Stomach smooth muscle (tissue), 2 donors: ENCODE data around the gene TMBIM4.

Experiments
- H3K27ac ChIP-seq: one replicate; pipeline ENCODE4 v1.7.0; 2013; ENCODE audit warnings: mild to moderate bottlenecking, low read length, inconsistent platforms
- H3K27me3 ChIP-seq, 2 donors: one replicate each; pipeline ENCODE4 v1.7.0; 2013; ENCODE audit warnings: low read length in 2 of 2; ENCODE audit not compliant: insufficient read depth in 2 of 2, control insufficient read depth in 1 of 2
- H3K36me3 ChIP-seq, 2 donors: one replicate each; pipeline ENCODE4 v1.7.0; 2013; ENCODE audit warnings: low read length in 2 of 2; ENCODE audit not compliant: control insufficient read depth in 2 of 2, insufficient read depth in 2 of 2
- H3K4me1 ChIP-seq: one replicate; pipeline ENCODE4 v1.7.0; 2013; ENCODE audit warnings: low read length; ENCODE audit not compliant: control insufficient read depth, insufficient read depth
- H3K4me3 ChIP-seq, 2 donors: one replicate each; pipeline ENCODE4 v1.7.0; 2013; ENCODE audit warnings: low read length in 2 of 2
- H3K9ac ChIP-seq, 2 donors: one replicate each; pipeline ENCODE4 v1.7.0; 2013; ENCODE audit warnings: low read length in 2 of 2, mild to moderate bottlenecking in 1 of 2
- H3K9me3 ChIP-seq, 2 donors: one replicate each; pipeline ENCODE4 v1.7.0; 2013; ENCODE audit warnings: low read length in 2 of 2; ENCODE audit not compliant: control insufficient read depth in 2 of 2
- donor health status: healthy.
- donor health status: Pancreatic carcinoma.

TMBIM4 gene

GRCh38 chr12:66141299-66141698, 28.5 kb downstream of the TMBIM4 start:
- H3K36me3 ChIP-seq = peaks cover 13 to 35% of the 10 kb centered on the region in 2 donors
- no peak overlapping the region for H3K9ac ChIP-seq
- H3K4me1 ChIP-seq = no peaks in the 10 kb centered on the region
- no peak overlapping the region for H3K27ac ChIP-seq
- H3K9me3 ChIP-seq = peaks cover 0 to 11% of the 10 kb centered on the region in 2 donors
- H3K27me3 ChIP-seq = no peaks in the 10 kb centered on the region
- no peak overlapping the region for H3K4me3 ChIP-seq

DNA sequence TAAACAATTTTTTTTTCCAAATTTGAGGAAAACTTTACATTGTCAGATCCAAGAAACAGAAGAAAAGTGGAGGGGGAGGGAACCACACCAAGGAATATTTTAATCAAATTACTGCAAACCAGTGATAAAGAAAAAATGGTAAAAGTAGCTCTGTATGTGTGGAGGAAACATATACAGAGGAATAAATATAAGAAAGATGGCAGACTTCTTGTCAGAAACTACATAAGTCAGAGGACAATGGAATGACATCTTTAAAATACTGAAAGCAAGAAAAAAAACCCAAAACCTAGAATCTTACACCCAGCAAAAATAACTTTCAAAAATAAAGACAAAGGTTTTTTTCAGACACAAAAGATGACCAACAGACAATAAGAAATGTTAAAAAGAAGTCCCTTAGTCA, 29.1 kb downstream of the TMBIM4 start:
- Histone ChIP-seq H3K4me1 (no peaks in the 10 kb centered on the region), H3K9ac (no peak overlapping the region), H3K4me3 (no peak overlapping the region), H3K27ac (no peak overlapping the region), H3K36me3 (peaks cover 10 to 31% of the 10 kb centered on the region in 2 donors), H3K9me3 (peaks cover 0 to 11% of the 10 kb centered on the region in 2 donors), H3K27me3 (no peaks in the 10 kb centered on the region)

- peaks cover 0 to 11% of the 10 kb centered on the region in 2 donors for H3K9me3 ChIP-seq
- peaks cover 10 to 31% of the 10 kb centered on the region in 2 donors for H3K36me3 ChIP-seq
- H3K4me3 ChIP-seq = no peak overlapping the region
These were observed 30.5 kb downstream of the TMBIM4 start for GRCh38 chr12:66139328-66139727.

DNA sequence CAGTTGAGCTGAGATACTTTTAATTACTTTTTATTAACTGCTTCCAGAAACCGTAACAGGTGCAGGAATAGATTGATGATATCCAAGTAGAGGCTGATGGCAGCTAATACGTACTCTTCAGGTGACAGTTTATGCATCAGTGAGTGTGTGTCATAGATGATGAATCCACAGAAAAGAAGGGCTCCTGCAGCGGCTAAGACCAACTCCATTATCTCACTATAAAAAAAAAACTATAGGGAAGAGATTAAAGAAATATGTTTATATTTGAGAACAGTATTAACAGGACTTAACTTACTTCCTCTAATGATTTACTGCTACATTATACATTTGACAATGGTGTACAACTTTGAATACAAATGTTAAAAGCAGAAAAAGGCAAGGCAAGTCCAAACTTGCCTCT, 31.9 kb downstream of the TMBIM4 start:
- H3K4me3 ChIP-seq = no peak overlapping the region
- H3K27ac ChIP-seq = no peak overlapping the region
- no peaks in the 10 kb centered on the region for H3K4me1 ChIP-seq
- H3K9ac ChIP-seq = no peak overlapping the region
- peaks cover 10 to 27% of the 10 kb centered on the region in 2 donors for H3K36me3 ChIP-seq
- peaks cover 0 to 11% of the 10 kb centered on the region in 2 donors for H3K9me3 ChIP-seq
- no peaks in the 10 kb centered on the region for H3K27me3 ChIP-seq

More at GRCh38 chr12:66139328-66139727, 30.5 kb downstream of the TMBIM4 start:
- no peaks in the 10 kb centered on the region for H3K27me3 ChIP-seq
- no peaks in the 10 kb centered on the region for H3K4me1 ChIP-seq
- H3K27ac ChIP-seq = no peak overlapping the region
- H3K9ac ChIP-seq = no peak overlapping the region

- Histone ChIP-seq H3K9me3 (no peaks in the 10 kb centered on the region), H3K9ac (no peak overlapping the region), H3K27me3 (no peaks in the 10 kb centered on the region), H3K4me3 (no peak overlapping the region), H3K27ac (no peak overlapping the region), H3K4me1 (peaks cover 7% of the 10 kb centered on the region), H3K36me3 (peaks cover 4% of the 10 kb centered on the region in 2 donors)
These were observed 37.4 kb downstream of the TMBIM4 start for GRCh38 chr12:66132408-66132807.

- H3K9me3 ChIP-seq = no peaks in the 10 kb centered on the region
- peaks cover 7 to 11% of the 10 kb centered on the region in 2 donors for H3K36me3 ChIP-seq
- H3K27ac ChIP-seq = peak overlapping the region; percentile 37
- H3K4me1 ChIP-seq = peaks cover 7% of the 10 kb centered on the region
- H3K9ac ChIP-seq = peak overlapping the region; percentile 83 to 89
- H3K4me3 ChIP-seq = peak overlapping the region; percentile 87 to 99
- H3K27me3 ChIP-seq = no peaks in the 10 kb centered on the region
These were observed 38.6 kb downstream of the TMBIM4 start for GRCh38 chr12:66131067-66131688.

- Histone ChIP-seq H3K36me3 (peaks cover 7 to 13% of the 10 kb centered on the region in 2 donors), H3K4me1 (peaks cover 7% of the 10 kb centered on the region), H3K9me3 (no peaks in the 10 kb centered on the region), H3K27me3 (no peaks in the 10 kb centered on the region), H3K4me3 (peak within 1 kb of the TSS; percentile 87 to 99), H3K27ac (peak within 1 kb of the TSS; percentile 37), H3K9ac (peak within 1 kb of the TSS; percentile 83 to 89)
These were observed 39.3 kb downstream of the TMBIM4 start, which contains the start of gene LLPH for GRCh38 chr12:66130267-66131066. LLPH (minus strand) TSS chr12:66130750; CDS start chr12:66129106, 1,644 bp downstream.

- Histone ChIP-seq H3K36me3 (peaks cover 7 to 13% of the 10 kb centered on the region in 2 donors), H3K27ac (peak overlapping the region; percentile 37), H3K9ac (peak overlapping the region; percentile 83 to 89), H3K9me3 (no peaks in the 10 kb centered on the region), H3K27me3 (no peaks in the 10 kb centered on the region), H3K4me3 (peak overlapping the region; percentile 87 to 99), H3K4me1 (peaks cover 7% of the 10 kb centered on the region)
These were observed 39.9 kb downstream of the TMBIM4 start for GRCh38 chr12:66129934-66130266.

DNA sequence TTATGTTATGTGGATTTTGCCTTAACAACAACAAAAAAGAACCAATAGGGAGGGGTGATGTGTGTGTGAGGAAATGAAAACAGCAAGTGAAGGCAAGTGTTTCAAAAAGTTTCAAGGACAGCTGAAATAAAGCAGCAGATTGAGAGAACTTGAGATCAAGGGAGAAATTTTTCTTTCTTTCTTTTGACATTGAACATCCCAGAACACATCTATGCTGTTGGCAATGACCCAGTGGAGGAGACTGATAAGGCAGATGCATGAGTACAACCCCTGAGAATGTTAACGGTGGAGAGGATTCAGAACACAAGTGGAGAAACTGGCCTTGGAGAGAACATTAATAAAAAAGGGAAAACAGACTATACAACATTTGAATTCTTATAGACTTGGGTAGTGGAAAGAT, 42.1 kb downstream of the TMBIM4 start:
- no peak overlapping the region for H3K27ac ChIP-seq
- H3K36me3 ChIP-seq = peaks cover 22 to 23% of the 10 kb centered on the region in 2 donors
- H3K4me3 ChIP-seq = no peak overlapping the region
- no peaks in the 10 kb centered on the region for H3K9me3 ChIP-seq
- H3K9ac ChIP-seq = no peak overlapping the region
- no peaks in the 10 kb centered on the region for H3K27me3 ChIP-seq
- peaks cover 7% of the 10 kb centered on the region for H3K4me1 ChIP-seq

GRCh38 chr12:66120477-66120876, 49.3 kb downstream of the TMBIM4 start:
- H3K9ac ChIP-seq = no peak overlapping the region
- H3K4me1 ChIP-seq = no peaks in the 10 kb centered on the region
- no peaks in the 10 kb centered on the region for H3K9me3 ChIP-seq
- no peak overlapping the region for H3K4me3 ChIP-seq
- no peak overlapping the region for H3K27ac ChIP-seq
- no peaks in the 10 kb centered on the region for H3K27me3 ChIP-seq
- peaks cover 14 to 21% of the 10 kb centered on the region in 2 donors for H3K36me3 ChIP-seq

DNA sequence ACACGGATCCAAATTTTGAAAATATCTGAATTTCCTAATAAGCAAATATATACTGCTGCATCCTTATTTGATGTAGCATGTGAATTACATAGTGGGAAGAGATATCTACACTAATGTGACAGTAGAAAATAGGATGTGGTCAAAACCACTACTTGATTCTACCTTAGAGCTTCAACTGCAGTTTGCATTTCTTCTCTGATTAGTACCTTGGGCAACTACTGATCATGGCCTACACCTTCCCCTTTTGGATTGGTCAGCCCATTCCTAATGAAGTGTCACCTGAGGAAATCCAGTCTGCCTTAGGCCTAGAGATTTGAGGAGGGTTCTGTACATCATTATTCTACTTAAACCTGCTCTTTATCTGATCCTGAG, 49.9 kb downstream of the TMBIM4 start:
- H3K27ac ChIP-seq = no peak overlapping the region
- H3K4me3 ChIP-seq = no peak overlapping the region
- H3K27me3 ChIP-seq = no peaks in the 10 kb centered on the region
- no peak overlapping the region for H3K9ac ChIP-seq
- peaks cover 14 to 20% of the 10 kb centered on the region in 2 donors for H3K36me3 ChIP-seq
- H3K9me3 ChIP-seq = no peaks in the 10 kb centered on the region
- no peaks in the 10 kb centered on the region for H3K4me1 ChIP-seq
